GM10847 (cell line): ENCODE results near the gene VEGFB.

Experiments used
- POLR2A ChIP-seq: IDR thresholded peaks from 2 replicates; pipeline ENCODE4 v1.6.1; 2011; ENCODE audit not compliant: insufficient read length; ENCODE audit errors: extremely low read depth

VEGFB gene

GRCh38 chr11:64267207-64267945 lies 33.0 kb downstream of the VEGFB start:
- no peak for TF ChIP-seq POLR2A

- no peak for TF ChIP-seq POLR2A
Observed at GRCh38 chr11:64268025-64268892, 33.9 kb downstream of the VEGFB start.

DNA sequence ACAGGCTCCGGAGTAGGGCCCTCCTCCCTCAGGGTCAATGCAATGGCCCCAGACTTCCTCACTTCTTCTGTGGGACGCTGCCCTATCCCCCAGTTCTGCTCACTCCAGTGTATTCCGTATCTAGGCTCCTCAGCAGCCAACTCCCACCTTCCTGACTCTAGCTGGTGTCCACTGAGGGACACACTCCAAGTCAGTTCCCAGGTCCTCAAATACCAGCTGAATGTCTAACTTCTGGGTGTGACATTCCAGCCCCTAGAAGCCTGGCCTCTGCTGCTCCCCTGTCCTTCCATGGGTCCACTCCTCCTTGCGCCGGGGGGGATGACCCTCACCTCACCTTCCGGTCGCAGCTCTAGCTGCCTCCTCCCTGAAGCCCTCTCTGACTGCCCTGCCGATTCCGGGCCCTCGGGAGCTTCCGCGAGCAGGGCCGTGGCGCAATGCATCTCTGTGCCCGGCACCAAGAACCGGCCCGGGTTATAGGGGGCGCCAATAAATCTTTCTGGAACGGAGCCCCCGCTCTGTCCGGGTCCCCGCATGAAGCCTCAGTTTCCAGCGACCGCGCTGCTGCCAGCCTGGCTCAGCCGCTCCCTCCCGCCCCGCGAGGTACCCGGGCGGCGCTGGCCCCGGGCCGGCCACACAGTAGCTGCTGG lies 34.6 kb downstream of the VEGFB start:
- no peak for TF ChIP-seq POLR2A

- peak; percentile 83 for TF ChIP-seq POLR2A
Observed at GRCh38 chr11:64269540-64270220, 35.3 kb downstream of the VEGFB start.

DNA sequence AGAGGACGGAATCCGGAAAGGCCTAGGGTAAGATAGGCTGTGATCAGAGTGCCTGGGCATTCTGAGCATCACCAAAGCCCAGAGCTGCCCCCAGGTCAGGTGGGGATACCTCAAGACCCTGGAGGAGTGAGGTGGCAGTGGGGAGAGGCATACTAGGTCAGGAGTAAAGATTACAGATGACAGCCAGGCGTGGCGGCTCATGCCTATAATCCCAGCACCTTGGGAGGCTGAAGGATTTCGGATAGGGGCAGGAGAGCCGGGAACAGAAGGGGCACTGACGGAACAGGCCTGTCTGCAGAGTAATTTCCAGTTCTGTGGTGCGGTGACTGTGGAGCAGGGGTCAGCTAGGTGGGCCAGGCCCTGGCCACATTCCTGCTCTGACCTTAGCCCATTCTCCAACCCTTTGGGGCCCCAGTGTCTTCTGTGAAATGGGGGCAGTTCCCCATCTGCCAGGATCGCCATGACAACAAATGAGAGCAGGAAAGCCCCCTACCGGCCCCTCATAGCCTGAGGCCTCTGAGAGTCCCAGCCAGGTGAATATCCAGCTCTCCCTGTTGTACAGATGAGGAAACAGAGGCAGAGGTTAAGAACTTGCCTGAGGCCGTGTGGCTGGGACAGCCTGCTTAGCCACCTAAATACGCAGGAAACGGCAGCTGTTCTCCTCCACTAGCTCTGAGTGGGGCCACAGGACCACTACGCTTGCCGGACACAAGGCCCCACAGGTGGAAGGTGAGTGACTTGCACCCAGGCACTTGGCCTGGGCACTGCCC lies 40.8 kb downstream of the VEGFB start:
- no peak for TF ChIP-seq POLR2A

DNA sequence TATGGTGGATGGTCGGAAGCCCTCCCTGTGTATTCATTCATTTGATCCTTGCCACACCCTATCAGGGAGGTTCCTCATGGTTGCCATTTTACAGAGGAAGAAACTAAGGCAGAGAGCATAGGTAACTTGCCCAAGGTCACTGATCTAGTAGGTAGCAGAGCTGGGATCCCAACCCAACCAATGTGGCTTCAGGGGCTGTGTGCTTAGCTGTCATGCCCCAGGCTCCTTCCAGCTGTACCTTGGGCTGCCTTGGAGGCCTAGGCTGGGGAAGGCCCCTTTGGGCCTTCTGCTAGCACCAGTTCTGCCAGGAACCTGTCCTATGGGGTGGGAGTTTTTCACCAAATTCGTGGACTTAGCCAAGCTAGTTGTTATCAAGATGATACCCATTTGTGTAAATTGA lies 41.5 kb downstream of the VEGFB start:
- no peak for TF ChIP-seq POLR2A

GRCh38 chr11:64276653-64277431 lies 42.5 kb downstream of the VEGFB start:
- no peak for TF ChIP-seq POLR2A

- no peak for TF ChIP-seq POLR2A
Observed at GRCh38 chr11:64278576-64279190, 44.3 kb downstream of the VEGFB start.

DNA sequence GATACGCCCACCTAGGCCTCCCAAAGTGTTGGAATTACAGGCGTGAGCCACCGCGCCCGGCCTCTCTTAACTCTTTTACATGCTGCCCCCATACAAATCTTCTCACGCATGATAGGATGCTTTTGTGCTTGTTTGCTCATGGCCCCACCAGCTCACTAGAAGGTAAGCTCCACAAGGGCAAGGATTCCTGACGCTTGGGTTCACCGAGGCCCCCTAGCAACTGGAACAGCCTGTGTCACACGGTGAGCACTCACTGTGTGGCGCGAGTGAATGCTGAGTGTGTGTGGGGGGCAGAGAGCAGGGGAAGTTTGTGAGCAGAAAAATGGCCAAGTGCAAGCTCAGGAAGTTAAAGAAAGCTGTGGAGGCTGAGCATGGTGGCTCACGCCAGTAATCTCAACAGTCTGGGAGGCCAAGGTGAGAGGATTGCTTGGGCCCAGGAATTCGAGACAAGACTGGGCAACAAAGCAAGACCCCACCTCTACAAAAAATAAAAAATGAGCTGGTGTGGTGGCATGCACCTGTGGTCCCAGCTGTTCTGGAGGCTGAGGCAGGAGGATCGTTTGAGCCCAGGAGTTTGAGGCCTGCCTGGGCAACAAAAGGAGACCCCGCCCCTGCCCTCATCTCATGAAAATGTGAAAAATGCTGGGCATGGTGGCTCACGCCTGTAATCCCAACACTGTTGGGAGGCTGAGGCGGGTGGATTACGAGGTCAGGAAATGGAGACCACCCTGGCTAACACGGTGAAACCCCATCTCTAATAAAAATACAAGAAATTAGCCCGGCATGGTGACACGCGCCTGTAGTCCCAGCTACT lies 47.8 kb downstream of the VEGFB start:
- TF ChIP-seq POLR2A = no peak

DNA sequence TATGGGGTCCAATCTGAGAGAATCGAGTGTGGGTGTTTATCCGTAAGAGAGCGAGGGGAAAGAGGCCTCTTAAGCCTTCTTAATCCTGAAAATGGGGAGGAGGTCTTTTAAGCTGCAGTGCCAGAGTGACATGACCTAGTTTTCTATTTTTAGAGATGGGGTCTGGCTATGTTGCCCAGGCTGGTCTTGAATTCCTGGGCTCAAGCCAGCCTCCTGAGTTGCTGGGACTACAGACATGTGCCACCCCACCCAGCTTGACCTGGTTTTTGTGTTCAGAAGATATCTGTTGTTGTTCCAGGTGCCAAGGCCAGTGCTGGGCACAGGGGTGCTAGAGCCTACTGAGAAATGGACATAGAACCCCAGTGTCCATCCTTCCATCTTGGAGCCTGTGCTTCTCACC lies 48.7 kb downstream of the VEGFB start:
- TF ChIP-seq POLR2A = no peak

- peak; percentile 38 for TF ChIP-seq POLR2A
Observed at GRCh38 chr11:64284048-64284961, 49.9 kb downstream of the VEGFB start, which contains the start of gene BAD. BAD (minus strand) TSS chr11:64284665; CDS start chr11:64284368, 297 bp downstream.
